ENCODE measurements around the gene GIMAP5. TPM values are rescaled to one million over a fixed set of nuclear protein-coding genes. Genes with fewer than 3 reads are reported as not detected.

Gene GIMAP5
- total and polyA plus RNA-seq, 2 experiments from 2014 or later = not detected

DNA sequence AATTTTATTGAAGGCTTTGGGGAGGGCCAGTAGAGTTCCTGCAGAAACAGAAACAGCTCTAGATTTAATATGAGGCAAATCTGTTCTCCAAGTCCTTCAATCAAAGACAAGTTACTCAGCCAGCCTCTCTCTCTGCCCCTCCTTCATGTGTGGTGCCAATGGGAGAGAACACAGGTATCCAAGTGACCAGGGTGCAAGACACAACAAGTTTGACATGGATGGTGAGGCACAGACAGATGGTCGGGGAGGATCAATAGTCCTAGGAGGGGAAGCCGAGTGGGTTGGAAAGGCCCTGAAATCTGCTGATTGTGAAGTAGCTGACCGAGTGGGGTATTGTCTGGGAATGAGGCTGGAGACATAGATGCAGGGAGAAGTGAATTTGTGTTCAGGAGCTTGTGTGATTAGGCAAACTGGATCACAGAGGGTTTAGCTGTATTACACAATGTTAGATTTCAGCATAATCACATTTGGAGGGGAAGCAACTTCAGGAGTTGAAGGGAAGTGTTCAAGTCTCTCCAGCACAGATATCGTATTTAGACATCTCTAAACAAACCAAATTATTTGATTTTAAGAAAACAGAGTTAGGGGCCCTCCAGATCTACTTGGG, 19.3 kb upstream of the GIMAP5 start:
- in situ Hi-C loops (cut with MboI) = no loop called here
- 1 to 2% methylated on average over 4 of the region's 4 CpGs for WGBS, 2 experiments (ENCODE audit: low coverage in 1 of 2, low lambda C conversion rate in 2 of 2, missing lambda C conversion rate in 2 of 2)
- H3F3A ChIP-seq (ENCODE audit: insufficient read depth) = no peaks in the 10 kb centered on the region
- no peak overlapping the region for H3K4me2 ChIP-seq (ENCODE audit: unreplicated experiment)
- H3K4me3 ChIP-seq = no peak overlapping the region
- H3K36me3 ChIP-seq (ENCODE audit: low read depth) = no peaks in the 10 kb centered on the region
- no peak overlapping the region for H2AFZ ChIP-seq
- no peaks in the 10 kb centered on the region for H3K27me3 ChIP-seq (replicated peaks; ENCODE audit: insufficient read depth)
- H3K9ac ChIP-seq = no peak overlapping the region
- TF ChIP-seq EZH2phosphoT487 (IDR thresholded peaks at IDR 0.05; ENCODE audit: insufficient read depth, low read depth) (no peak), EZH2 (IDR thresholded peaks at IDR 0.05; ENCODE audit: insufficient read depth, poor library complexity, severe bottlenecking) (no peak)
- DNase-seq = no peak
- no peaks in the 10 kb centered on the region for H4K20me1 ChIP-seq (ENCODE audit: insufficient read depth)
- H3K9me3 ChIP-seq (ENCODE audit: low read depth) = no peaks in the 10 kb centered on the region
- H3K79me2 ChIP-seq (ENCODE audit: insufficient read depth) = no peaks in the 10 kb centered on the region
- no peaks in the 10 kb centered on the region for H3K9me2 ChIP-seq (ENCODE audit: insufficient read depth)
- no peak overlapping the region for H3K27ac ChIP-seq
- no peaks in the 10 kb centered on the region for H3K4me1 ChIP-seq (ENCODE audit: insufficient read depth)

DNA sequence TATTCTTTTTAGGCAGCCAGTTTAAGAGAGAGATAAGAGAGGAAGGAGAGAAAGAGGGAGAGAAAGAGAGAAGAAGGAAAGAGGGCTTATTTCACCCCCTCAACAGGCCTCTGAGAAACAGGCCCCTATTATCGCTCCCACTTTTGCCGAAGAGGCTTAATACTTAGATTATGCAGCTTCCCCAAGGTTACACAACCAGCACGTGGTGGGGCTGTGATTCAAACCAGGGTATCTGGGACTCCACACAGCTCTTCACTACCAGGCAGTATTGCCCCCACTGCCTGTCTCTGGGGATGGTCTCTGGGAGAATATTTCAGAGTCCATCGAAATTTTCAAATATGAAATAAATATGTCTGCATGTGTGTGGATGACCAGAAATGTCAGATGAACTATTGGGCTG, 17.8 kb upstream of the GIMAP5 start:
- TF ChIP-seq EZH2 (IDR thresholded peaks at IDR 0.05; ENCODE audit: insufficient read depth, poor library complexity, severe bottlenecking) = no peak
- no peak for TF ChIP-seq EZH2phosphoT487 (IDR thresholded peaks at IDR 0.05; ENCODE audit: insufficient read depth, low read depth)

DNA sequence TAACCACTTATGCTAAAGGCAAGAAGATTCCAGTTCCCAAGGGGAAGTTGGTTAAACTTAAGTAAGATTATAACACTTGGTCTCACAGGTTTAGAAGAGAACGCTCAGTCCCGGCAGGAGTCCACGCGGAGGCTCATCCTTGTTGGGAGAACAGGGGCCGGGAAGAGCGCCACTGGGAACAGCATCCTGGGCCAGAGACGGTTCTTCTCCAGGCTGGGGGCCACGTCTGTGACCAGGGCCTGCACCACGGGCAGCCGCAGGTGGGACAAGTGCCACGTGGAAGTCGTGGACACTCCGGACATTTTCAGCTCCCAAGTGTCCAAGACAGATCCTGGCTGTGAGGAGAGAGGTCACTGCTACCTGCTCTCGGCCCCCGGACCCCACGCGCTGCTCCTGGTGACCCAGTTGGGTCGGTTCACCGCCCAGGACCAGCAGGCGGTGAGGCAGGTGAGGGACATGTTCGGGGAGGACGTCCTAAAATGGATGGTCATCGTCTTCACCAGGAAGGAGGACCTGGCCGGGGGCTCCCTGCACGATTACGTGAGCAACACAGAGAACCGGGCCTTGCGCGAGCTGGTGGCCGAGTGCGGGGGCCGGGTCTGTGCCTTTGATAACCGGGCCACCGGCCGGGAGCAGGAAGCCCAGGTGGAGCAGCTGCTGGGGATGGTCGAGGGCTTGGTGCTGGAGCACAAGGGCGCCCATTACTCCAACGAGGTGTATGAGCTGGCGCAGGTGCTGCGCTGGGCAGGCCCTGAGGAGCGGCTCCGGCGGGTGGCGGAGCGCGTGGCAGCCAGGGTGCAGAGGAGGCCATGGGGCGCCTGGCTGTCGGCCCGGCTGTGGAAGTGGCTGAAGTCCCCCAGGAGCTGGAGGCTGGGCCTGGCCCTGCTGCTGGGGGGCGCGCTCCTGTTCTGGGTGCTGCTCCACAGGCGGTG, 17.0 kb upstream of the GIMAP5 start:
- Histone ChIP-seq H3K4me1 (ENCODE audit: insufficient read depth) (no peaks in the 10 kb centered on the region), H3K9ac (no peak overlapping the region), H3K27me3 (replicated peaks; ENCODE audit: insufficient read depth) (no peaks in the 10 kb centered on the region), H3K4me2 (ENCODE audit: unreplicated experiment) (no peak overlapping the region), H3K4me3 (no peak overlapping the region), H3K9me2 (ENCODE audit: insufficient read depth) (no peaks in the 10 kb centered on the region), H3F3A (ENCODE audit: insufficient read depth) (no peaks in the 10 kb centered on the region), H3K27ac (no peak overlapping the region), H4K20me1 (ENCODE audit: insufficient read depth) (no peaks in the 10 kb centered on the region), H3K9me3 (ENCODE audit: low read depth) (no peaks in the 10 kb centered on the region), H3K36me3 (ENCODE audit: low read depth) (no peaks in the 10 kb centered on the region), H3K79me2 (ENCODE audit: insufficient read depth) (no peaks in the 10 kb centered on the region), H2AFZ (no peak overlapping the region)
- in situ Hi-C loops (cut with MboI) = no loop called here
- TF ChIP-seq EZH2 (IDR thresholded peaks at IDR 0.05; ENCODE audit: insufficient read depth, poor library complexity, severe bottlenecking) = no peak
- TF ChIP-seq EZH2phosphoT487 (IDR thresholded peaks at IDR 0.05; ENCODE audit: insufficient read depth, low read depth) = no peak
- 60 to 70% methylated on average over 45 to 52 of the region's 52 CpGs for WGBS, 2 experiments (ENCODE audit: low coverage in 1 of 2, low lambda C conversion rate in 2 of 2, missing lambda C conversion rate in 2 of 2)
- no peak for DNase-seq

More for the DNA sequence above, 17.8 kb upstream of the GIMAP5 start:
- Histone ChIP-seq H3K36me3 (ENCODE audit: low read depth) (no peaks in the 10 kb centered on the region), H3K27ac (no peak overlapping the region), H3F3A (ENCODE audit: insufficient read depth) (no peaks in the 10 kb centered on the region), H3K4me2 (ENCODE audit: unreplicated experiment) (no peak overlapping the region), H3K9ac (no peak overlapping the region), H3K9me3 (ENCODE audit: low read depth) (no peaks in the 10 kb centered on the region), H3K9me2 (ENCODE audit: insufficient read depth) (no peaks in the 10 kb centered on the region), H2AFZ (no peak overlapping the region), H3K4me3 (no peak overlapping the region), H3K27me3 (replicated peaks; ENCODE audit: insufficient read depth) (no peaks in the 10 kb centered on the region), H3K79me2 (ENCODE audit: insufficient read depth) (no peaks in the 10 kb centered on the region), H4K20me1 (ENCODE audit: insufficient read depth) (no peaks in the 10 kb centered on the region), H3K4me1 (ENCODE audit: insufficient read depth) (no peaks in the 10 kb centered on the region)
- WGBS, 2 experiments (ENCODE audit: low coverage in 1 of 2, low lambda C conversion rate in 2 of 2, missing lambda C conversion rate in 2 of 2) = 39 to 41% methylated on average over 4 of the region's 4 CpGs
- in situ Hi-C loops (cut with MboI) = no loop called here
- no peak for DNase-seq

DNA sequence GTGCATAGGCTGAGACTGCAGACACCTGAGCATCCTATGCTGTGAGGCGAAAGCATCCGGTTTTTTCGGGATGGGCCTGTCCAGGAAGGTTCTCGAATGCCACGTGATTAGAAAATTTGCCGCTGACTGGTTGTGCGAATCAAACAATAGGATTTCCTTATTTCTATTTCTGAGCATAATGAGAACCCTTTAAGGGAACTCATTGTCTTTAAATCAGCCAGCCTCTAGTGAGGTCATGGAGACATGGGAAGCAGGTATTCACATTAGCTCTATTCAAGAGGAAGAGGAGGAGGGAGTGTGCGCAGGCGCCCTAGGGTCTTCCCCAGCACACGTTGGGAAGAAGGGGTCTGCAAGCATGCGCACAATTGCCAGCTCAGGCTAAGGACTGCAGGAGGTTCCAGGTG, 15.2 kb upstream of the GIMAP5 start:
- Histone ChIP-seq H3K27ac (no peak overlapping the region), H3F3A (ENCODE audit: insufficient read depth) (no peaks in the 10 kb centered on the region), H3K4me1 (ENCODE audit: insufficient read depth) (no peaks in the 10 kb centered on the region), H3K4me2 (ENCODE audit: unreplicated experiment) (no peak overlapping the region), H3K27me3 (replicated peaks; ENCODE audit: insufficient read depth) (no peaks in the 10 kb centered on the region), H3K4me3 (no peak overlapping the region), H3K9me2 (ENCODE audit: insufficient read depth) (no peaks in the 10 kb centered on the region), H2AFZ (no peak overlapping the region), H3K79me2 (ENCODE audit: insufficient read depth) (no peaks in the 10 kb centered on the region), H4K20me1 (ENCODE audit: insufficient read depth) (no peaks in the 10 kb centered on the region), H3K36me3 (ENCODE audit: low read depth) (no peaks in the 10 kb centered on the region), H3K9ac (no peak overlapping the region), H3K9me3 (ENCODE audit: low read depth) (no peaks in the 10 kb centered on the region)
- in situ Hi-C loops (cut with MboI) = no loop called here
- TF ChIP-seq EZH2 (IDR thresholded peaks at IDR 0.05; ENCODE audit: insufficient read depth, poor library complexity, severe bottlenecking) (no peak), EZH2phosphoT487 (IDR thresholded peaks at IDR 0.05; ENCODE audit: insufficient read depth, low read depth) (no peak)
- no peak for DNase-seq
- 70 to 71% methylated on average over 11 of the region's 11 CpGs for WGBS, 2 experiments (ENCODE audit: low coverage in 1 of 2, low lambda C conversion rate in 2 of 2, missing lambda C conversion rate in 2 of 2)

Measured in GM23248 (cell line).